Endothelial cell of umbilical vein (primary cell): Measurements from ENCODE around the gene AVL9. TPM values are rescaled to one million over a fixed set of nuclear protein-coding genes. Genes with fewer than 3 reads are reported as not detected.

Source experiments
- BruUV-seq: library from RNA; stranded (reverse); fragments of 400-500 nt; replicated peaks from 2 replicates; lab custom pipeline; 2021; lab: Mats Ljungman, UMichigan
- CTCF ChIA-PET: fragments of 300-600, 350-600 bp; sonication (Branson Sonifier 250); formaldehyde crosslinking; loops from one replicate; lab custom pipeline; 2021; ENCODE audit warnings: antibody characterized with exemption, inconsistent platforms; lab: Charles Lee
- POLR2A ChIA-PET: fragments of 300-600, 350-600 bp; sonication (Branson Sonifier 250); formaldehyde crosslinking; loops from one replicate; lab custom pipeline; 2021; ENCODE audit warnings: antibody characterized with exemption, inconsistent platforms; lab: Charles Lee
- DNase-seq: peaks from one replicate; pipeline ENCODE4 v3.0.0-alpha.2; 2011; ENCODE audit warnings: low read depth, low spot score
- FAIRE-seq: peaks from 2 replicates; lab custom pipeline; 2011; peaks lifted over from hg19 to GRCh38; lab: Jason Lieb, UNC
- H2AFZ ChIP-seq: 2 replicates; pipeline ENCODE4 v1.6.0; 2012; ENCODE audit warnings: low read depth, low read length, control low read depth, inconsistent platforms
- H3K27ac ChIP-seq: 2 replicates; pipeline ENCODE4 v1.5.1; 2011; ENCODE audit warnings: low read depth, mild to moderate bottlenecking, control low read depth, low read length, moderate library complexity; ENCODE audit not compliant: insufficient read depth
- H3K27me3 ChIP-seq, 2 experiments: 2 replicates each; pipeline versions ENCODE4 v1.6.0 to v1.6.1; 2011; ENCODE audit warnings: low read length in 2 of 2, mixed read lengths in 1 of 2; ENCODE audit not compliant: control insufficient read depth in 2 of 2, insufficient read depth in 2 of 2
- H3K36me3 ChIP-seq, 2 experiments: 2 replicates in 1 of 2; 3 replicates in 1 of 2; pipeline ENCODE4 v1.5.1; 2011; ENCODE audit warnings: low read length in 2 of 2, mild to moderate bottlenecking in 1 of 2, moderate library complexity in 1 of 2; ENCODE audit not compliant: control insufficient read depth in 2 of 2, insufficient read depth in 2 of 2; ENCODE audit errors: extremely low read depth in 1 of 2
- H3K4me1 ChIP-seq: 3 replicates; pipeline ENCODE4 v1.5.1; 2011; ENCODE audit warnings: mild to moderate bottlenecking, low read length; ENCODE audit not compliant: control insufficient read depth, insufficient read depth; ENCODE audit errors: extremely low read depth
- H3K4me2 ChIP-seq: 2 replicates; pipeline ENCODE4 v1.6.1; 2011; ENCODE audit warnings: low read length, control low read depth, mixed read lengths; ENCODE audit not compliant: insufficient read depth
- H3K4me3 ChIP-seq, 3 experiments: fragments of 200-600 bp in 1 of 3; sonication (generic), shearing (Covaris generic) in 1 of 3; replicated peaks in 1 of 3; 2 replicates each; pipeline ENCODE4 v1.5.1; 2011 to 2016; ENCODE audit warnings: control low read depth in 3 of 3, low read length in 3 of 3, mild to moderate bottlenecking in 2 of 3, inconsistent platforms in 1 of 3, low read depth in 1 of 3, moderate library complexity in 1 of 3; ENCODE audit not compliant: insufficient read depth in 1 of 3
- H3K79me2 ChIP-seq: 2 replicates; pipeline ENCODE4 v1.6.0; 2012; ENCODE audit warnings: low read length, inconsistent platforms; ENCODE audit not compliant: control insufficient read depth, insufficient read depth
- H3K9ac ChIP-seq: replicated peaks from 2 replicates; pipeline ENCODE3; 2011; ENCODE audit warnings: low read length, control low read depth; ENCODE audit not compliant: insufficient read depth; ENCODE audit errors: extremely low read depth
- H3K9me1 ChIP-seq: replicated peaks from 3 replicates; pipeline ENCODE4 v1.6.0; 2011; ENCODE audit warnings: mild to moderate bottlenecking, low read length; ENCODE audit not compliant: control insufficient read depth, insufficient read depth; ENCODE audit errors: extremely low read depth
- H3K9me3 ChIP-seq: replicated peaks from 2 replicates; pipeline ENCODE4 v1.5.1; 2012; ENCODE audit warnings: low read length, inconsistent platforms; ENCODE audit not compliant: control insufficient read depth, insufficient read depth
- H4K20me1 ChIP-seq: replicated peaks from 2 replicates; pipeline ENCODE3; 2011; ENCODE audit warnings: mild to moderate bottlenecking, low read length; ENCODE audit not compliant: control insufficient read depth, insufficient read depth; ENCODE audit errors: extremely low read depth
- CTCF ChIP-seq, 2 donors: IDR thresholded peaks; 1 replicate in 1 of 2; 2 replicates in 1 of 2; pipeline ENCODE4 v1.5.1; 2011; ENCODE audit warnings: low read length in 2 of 2, mild to moderate bottlenecking in 2 of 2, moderate library complexity in 2 of 2, control low read depth in 1 of 2, inconsistent platforms in 1 of 2, low read depth in 1 of 2; ENCODE audit not compliant: insufficient read depth in 1 of 2; ENCODE audit errors: extremely low read depth in 1 of 2
- GATA2 ChIP-seq: IDR thresholded peaks from 2 replicates; pipeline ENCODE4 v1.7.0; 2011; ENCODE audit warnings: low read depth, mild to moderate bottlenecking, moderate library complexity, mixed read lengths, low read length; ENCODE audit not compliant: insufficient read length, insufficient read depth
- JUN ChIP-seq: IDR thresholded peaks from 2 replicates; pipeline ENCODE4 v1.6.1; 2011; ENCODE audit warnings: borderline replicate concordance, low read depth; ENCODE audit not compliant: insufficient read length, insufficient read depth
- dilution Hi-C: fragments of 300-500 bp; cut with MboI; formaldehyde crosslinking; loops from one replicate; pipeline ENCODE4 v1.15.0; 2019; ENCODE audit warnings: low sequenced_read_pairs; ENCODE audit not compliant: extremely low pct_ligation_motif_present
- intact Hi-C: fragments of 100-400 bp; cut with micrococcal nuclease; formaldehyde crosslinking; loops from one replicate; pipeline ENCODE4 v1.10.0; 2022
- polyA plus RNA-seq, 4 experiments: library from polyadenylated mRNA; depleted of rRNA in 3 of 4; stranded (reverse) in 3 of 4; unstranded in 1 of 4; fragments of >200 nt; gene quantifications; 2 replicates each; pipeline versions ENCODE4 v1.2.1 to v1.2.3, GENCODE V29; 2011 to 2012; ENCODE audit warnings: missing spikeins in 1 of 4
- total RNA-seq: library from RNA; stranded (reverse); gene quantifications from 2 replicates; pipeline ENCODE4 v1.2.3, GENCODE V29; 2021
- TF ChIP-seq, protein P1 (sequence below): IDR thresholded peaks from 2 replicates; pipeline ENCODE4 v1.6.1; 2011; ENCODE audit not compliant: insufficient read depth, insufficient read length

Gene AVL9
- total and polyA plus RNA-seq, 2 donors (not counting 3 experiments of a cell fraction or from before 2014, with no cell fraction given), result 12.7 to 42.5 TPM

DNA sequence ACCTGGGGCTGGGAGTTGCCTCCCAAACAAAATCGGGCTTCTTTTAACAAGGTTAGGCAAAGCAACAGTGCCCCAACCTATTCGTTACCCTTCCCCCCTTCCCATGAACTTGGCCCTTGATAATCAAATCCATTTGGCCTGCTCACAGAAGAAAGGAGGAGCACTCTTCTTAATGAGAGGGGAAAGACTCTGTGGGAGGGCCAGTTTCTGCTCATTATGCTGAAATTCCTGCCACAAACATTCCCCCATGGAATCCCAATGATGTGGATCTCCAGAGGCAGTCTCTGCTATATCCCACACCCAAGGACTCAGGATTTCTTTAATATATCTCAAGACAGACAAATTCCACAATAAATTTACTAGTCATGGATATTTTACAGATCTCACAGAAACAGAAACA is 48.1 kb upstream of the AVL9 start:
- no peak for DNase-seq
- Histone ChIP-seq H3K27me3 (no peaks in the 10 kb centered on the region), H3K36me3 (no peaks in the 10 kb centered on the region), H3K4me2 (no peak overlapping the region), H3K4me3 (no peak overlapping the region), H3K27ac (no peak overlapping the region), H3K9me3 (no peaks in the 10 kb centered on the region), H3K9me1 (no peaks in the 10 kb centered on the region), H3K4me1 (no peaks in the 10 kb centered on the region), H3K79me2 (no peaks in the 10 kb centered on the region), H3K9ac (no peak overlapping the region), H2AFZ (no peak overlapping the region), H4K20me1 (no peaks in the 10 kb centered on the region)
- intact Hi-C loops, result no loop called here
- no peak for FAIRE-seq
- dilution Hi-C loops, result no loop called here
- BruUV-seq, result no TSS peak
- no peak for TF ChIP-seq JUN
- CTCF ChIA-PET, result interaction anchor here (1.7 kb wide), 1 partner anchor 19 kb away, joined by 4 read pairs; no protein-coding TSS in a partner anchor
- POLR2A ChIA-PET, result no interaction called here

GRCh38 chr7:32453341-32454011 is 41.8 kb upstream of the AVL9 start:
- Histone ChIP-seq H3K4me1 (no peaks in the 10 kb centered on the region), H4K20me1 (no peaks in the 10 kb centered on the region), H3K4me2 (no peak overlapping the region), H3K9ac (no peak overlapping the region), H3K27ac (no peak overlapping the region), H3K9me3 (no peaks in the 10 kb centered on the region), H3K4me3 (no peak overlapping the region), H3K27me3 (no peaks in the 10 kb centered on the region), H3K9me1 (no peaks in the 10 kb centered on the region), H3K36me3 (no peaks in the 10 kb centered on the region), H3K79me2 (no peaks in the 10 kb centered on the region), H2AFZ (no peak overlapping the region)
- ChIA-PET CTCF (no interaction called here), POLR2A (no interaction called here)
- no TSS peak for BruUV-seq
- no peak for FAIRE-seq
- TF ChIP-seq GATA2 (no peak), CTCF (IDR thresholded peaks at IDR 0.05; ENCODE audit: extremely low read depth in 1 of 2, insufficient read depth in 1 of 2, low read depth in 1 of 2, low read length in 2 of 2) (no peak)
- TF ChIP-seq, protein P1, sequence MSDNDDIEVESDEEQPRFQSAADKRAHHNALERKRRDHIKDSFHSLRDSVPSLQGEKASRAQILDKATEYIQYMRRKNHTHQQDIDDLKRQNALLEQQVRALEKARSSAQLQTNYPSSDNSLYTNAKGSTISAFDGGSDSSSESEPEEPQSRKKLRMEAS, result no peak
- dilution Hi-C loops, result no loop called here
- DNase-seq, result no peak
- intact Hi-C loops, result no loop called here
